Measurements from ENCODE around the gene ARHGAP15. TPM values are rescaled to one million over a fixed set of nuclear protein-coding genes. Genes with fewer than 3 reads are reported as not detected.

ARHGAP15 gene
- total and polyA plus RNA-seq, 2 experiments from 2014 or later, result 0.26 TPM; not detected in 1

DNA sequence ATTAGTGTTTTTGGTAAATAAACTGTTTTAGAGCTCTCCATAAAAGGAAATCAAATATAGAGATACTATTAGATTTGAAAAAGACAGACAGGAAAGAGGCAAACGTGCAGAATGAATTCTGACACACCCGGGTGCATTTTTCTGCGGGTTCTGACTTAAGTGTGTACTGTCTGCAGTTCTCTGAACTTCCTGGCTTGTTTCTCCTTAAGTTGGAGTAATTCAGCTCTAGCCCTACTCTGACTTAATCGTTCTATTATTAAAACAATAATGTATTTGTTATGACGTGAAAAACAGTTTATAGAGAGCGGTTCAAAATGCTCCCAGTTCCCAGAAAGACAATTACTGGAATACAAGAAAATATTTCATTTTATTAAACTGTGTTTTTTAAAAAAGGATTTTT is 305.9 kb downstream of the ARHGAP15 start:
- no peaks in the 10 kb centered on the region for H3K36me3 ChIP-seq (ENCODE audit: insufficient read depth)
- ATAC-seq, result no peak
- no peak for DNase-seq (ENCODE audit: low spot score)
- TF ChIP-seq, protein P1, sequence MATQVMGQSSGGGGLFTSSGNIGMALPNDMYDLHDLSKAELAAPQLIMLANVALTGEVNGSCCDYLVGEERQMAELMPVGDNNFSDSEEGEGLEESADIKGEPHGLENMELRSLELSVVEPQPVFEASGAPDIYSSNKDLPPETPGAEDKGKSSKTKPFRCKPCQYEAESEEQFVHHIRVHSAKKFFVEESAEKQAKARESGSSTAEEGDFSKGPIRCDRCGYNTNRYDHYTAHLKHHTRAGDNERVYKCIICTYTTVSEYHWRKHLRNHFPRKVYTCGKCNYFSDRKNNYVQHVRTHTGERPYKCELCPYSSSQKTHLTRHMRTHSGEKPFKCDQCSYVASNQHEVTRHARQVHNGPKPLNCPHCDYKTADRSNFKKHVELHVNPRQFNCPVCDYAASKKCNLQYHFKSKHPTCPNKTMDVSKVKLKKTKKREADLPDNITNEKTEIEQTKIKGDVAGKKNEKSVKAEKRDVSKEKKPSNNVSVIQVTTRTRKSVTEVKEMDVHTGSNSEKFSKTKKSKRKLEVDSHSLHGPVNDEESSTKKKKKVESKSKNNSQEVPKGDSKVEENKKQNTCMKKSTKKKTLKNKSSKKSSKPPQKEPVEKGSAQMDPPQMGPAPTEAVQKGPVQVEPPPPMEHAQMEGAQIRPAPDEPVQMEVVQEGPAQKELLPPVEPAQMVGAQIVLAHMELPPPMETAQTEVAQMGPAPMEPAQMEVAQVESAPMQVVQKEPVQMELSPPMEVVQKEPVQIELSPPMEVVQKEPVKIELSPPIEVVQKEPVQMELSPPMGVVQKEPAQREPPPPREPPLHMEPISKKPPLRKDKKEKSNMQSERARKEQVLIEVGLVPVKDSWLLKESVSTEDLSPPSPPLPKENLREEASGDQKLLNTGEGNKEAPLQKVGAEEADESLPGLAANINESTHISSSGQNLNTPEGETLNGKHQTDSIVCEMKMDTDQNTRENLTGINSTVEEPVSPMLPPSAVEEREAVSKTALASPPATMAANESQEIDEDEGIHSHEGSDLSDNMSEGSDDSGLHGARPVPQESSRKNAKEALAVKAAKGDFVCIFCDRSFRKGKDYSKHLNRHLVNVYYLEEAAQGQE (IDR thresholded peaks at IDR 0.05; ENCODE audit: unreplicated experiment), result no peak
- TF ChIP-seq JUNB (IDR thresholded peaks at IDR 0.05; ENCODE audit: unreplicated experiment), result no peak
- no peak for TF ChIP-seq EZH2 (IDR thresholded peaks at IDR 0.05; ENCODE audit: low read depth, unreplicated experiment)
- no peak for TF ChIP-seq ZNF114 (CRISPR knock-in tag; IDR thresholded peaks at IDR 0.05)
- no peak for TF ChIP-seq POLR2AphosphoS5 (IDR thresholded peaks at IDR 0.05; ENCODE audit: low read depth)
- TF ChIP-seq ZNF331 (CRISPR knock-in tag; IDR thresholded peaks at IDR 0.05; ENCODE audit: low read depth), result no peak
- TF ChIP-seq CREB1 (CRISPR knock-in tag; IDR thresholded peaks at IDR 0.05; ENCODE audit: low read depth), result no peak
- TF ChIP-seq NANOG (IDR thresholded peaks at IDR 0.05; ENCODE audit: borderline replicate concordance), result no peak
- TF ChIP-seq, protein P2, sequence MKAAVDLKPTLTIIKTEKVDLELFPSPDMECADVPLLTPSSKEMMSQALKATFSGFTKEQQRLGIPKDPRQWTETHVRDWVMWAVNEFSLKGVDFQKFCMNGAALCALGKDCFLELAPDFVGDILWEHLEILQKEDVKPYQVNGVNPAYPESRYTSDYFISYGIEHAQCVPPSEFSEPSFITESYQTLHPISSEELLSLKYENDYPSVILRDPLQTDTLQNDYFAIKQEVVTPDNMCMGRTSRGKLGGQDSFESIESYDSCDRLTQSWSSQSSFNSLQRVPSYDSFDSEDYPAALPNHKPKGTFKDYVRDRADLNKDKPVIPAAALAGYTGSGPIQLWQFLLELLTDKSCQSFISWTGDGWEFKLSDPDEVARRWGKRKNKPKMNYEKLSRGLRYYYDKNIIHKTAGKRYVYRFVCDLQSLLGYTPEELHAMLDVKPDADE (IDR thresholded peaks at IDR 0.05), result no peak
- TF ChIP-seq, protein P3, sequence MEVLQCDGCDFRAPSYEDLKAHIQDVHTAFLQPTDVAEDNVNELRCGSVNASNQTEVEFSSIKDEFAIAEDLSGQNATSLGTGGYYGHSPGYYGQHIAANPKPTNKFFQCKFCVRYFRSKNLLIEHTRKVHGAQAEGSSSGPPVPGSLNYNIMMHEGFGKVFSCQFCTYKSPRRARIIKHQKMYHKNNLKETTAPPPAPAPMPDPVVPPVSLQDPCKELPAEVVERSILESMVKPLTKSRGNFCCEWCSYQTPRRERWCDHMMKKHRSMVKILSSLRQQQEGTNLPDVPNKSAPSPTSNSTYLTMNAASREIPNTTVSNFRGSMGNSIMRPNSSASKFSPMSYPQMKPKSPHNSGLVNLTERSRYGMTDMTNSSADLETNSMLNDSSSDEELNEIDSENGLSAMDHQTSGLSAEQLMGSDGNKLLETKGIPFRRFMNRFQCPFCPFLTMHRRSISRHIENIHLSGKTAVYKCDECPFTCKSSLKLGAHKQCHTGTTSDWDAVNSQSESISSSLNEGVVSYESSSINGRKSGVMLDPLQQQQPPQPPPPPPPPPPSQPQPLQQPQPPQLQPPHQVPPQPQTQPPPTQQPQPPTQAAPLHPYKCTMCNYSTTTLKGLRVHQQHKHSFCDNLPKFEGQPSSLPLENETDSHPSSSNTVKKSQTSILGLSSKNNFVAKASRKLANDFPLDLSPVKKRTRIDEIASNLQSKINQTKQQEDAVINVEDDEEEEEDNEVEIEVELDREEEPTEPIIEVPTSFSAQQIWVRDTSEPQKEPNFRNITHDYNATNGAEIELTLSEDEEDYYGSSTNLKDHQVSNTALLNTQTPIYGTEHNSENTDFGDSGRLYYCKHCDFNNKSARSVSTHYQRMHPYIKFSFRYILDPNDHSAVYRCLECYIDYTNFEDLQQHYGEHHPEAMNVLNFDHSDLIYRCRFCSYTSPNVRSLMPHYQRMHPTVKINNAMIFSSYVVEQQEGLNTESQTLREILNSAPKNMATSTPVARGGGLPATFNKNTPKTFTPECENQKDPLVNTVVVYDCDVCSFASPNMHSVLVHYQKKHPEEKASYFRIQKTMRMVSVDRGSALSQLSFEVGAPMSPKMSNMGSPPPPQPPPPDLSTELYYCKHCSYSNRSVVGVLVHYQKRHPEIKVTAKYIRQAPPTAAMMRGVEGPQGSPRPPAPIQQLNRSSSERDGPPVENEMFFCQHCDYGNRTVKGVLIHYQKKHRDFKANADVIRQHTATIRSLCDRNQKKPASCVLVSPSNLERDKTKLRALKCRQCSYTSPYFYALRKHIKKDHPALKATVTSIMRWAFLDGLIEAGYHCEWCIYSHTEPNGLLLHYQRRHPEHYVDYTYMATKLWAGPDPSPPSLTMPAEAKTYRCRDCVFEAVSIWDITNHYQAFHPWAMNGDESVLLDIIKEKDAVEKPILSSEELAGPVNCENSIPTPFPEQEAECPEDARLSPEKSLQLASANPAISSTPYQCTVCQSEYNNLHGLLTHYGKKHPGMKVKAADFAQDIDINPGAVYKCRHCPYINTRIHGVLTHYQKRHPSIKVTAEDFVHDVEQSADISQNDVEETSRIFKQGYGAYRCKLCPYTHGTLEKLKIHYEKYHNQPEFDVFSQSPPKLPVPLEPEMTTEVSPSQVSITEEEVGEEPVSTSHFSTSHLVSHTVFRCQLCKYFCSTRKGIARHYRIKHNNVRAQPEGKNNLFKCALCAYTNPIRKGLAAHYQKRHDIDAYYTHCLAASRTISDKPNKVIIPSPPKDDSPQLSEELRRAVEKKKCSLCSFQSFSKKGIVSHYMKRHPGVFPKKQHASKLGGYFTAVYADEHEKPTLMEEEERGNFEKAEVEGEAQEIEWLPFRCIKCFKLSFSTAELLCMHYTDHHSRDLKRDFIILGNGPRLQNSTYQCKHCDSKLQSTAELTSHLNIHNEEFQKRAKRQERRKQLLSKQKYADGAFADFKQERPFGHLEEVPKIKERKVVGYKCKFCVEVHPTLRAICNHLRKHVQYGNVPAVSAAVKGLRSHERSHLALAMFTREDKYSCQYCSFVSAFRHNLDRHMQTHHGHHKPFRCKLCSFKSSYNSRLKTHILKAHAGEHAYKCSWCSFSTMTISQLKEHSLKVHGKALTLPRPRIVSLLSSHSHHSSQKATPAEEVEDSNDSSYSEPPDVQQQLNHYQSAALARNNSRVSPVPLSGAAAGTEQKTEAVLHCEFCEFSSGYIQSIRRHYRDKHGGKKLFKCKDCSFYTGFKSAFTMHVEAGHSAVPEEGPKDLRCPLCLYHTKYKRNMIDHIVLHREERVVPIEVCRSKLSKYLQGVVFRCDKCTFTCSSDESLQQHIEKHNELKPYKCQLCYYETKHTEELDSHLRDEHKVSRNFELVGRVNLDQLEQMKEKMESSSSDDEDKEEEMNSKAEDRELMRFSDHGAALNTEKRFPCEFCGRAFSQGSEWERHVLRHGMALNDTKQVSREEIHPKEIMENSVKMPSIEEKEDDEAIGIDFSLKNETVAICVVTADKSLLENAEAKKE (CRISPR knock-in tag; IDR thresholded peaks at IDR 0.05), result no peak
- no peak for TF ChIP-seq EZH2phosphoT487 (IDR thresholded peaks at IDR 0.05; ENCODE audit: unreplicated experiment)
- TF ChIP-seq, protein P4, sequence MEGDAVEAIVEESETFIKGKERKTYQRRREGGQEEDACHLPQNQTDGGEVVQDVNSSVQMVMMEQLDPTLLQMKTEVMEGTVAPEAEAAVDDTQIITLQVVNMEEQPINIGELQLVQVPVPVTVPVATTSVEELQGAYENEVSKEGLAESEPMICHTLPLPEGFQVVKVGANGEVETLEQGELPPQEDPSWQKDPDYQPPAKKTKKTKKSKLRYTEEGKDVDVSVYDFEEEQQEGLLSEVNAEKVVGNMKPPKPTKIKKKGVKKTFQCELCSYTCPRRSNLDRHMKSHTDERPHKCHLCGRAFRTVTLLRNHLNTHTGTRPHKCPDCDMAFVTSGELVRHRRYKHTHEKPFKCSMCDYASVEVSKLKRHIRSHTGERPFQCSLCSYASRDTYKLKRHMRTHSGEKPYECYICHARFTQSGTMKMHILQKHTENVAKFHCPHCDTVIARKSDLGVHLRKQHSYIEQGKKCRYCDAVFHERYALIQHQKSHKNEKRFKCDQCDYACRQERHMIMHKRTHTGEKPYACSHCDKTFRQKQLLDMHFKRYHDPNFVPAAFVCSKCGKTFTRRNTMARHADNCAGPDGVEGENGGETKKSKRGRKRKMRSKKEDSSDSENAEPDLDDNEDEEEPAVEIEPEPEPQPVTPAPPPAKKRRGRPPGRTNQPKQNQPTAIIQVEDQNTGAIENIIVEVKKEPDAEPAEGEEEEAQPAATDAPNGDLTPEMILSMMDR (conservative IDR thresholded peaks at IDR 0.05; ENCODE audit: low read depth in 2 of 2), result no peak
- H3K36me3 Mint-ChIP-seq (ENCODE audit: low read depth), result no peaks in the 10 kb centered on the region
- no peaks in the 10 kb centered on the region for H3F3A ChIP-seq (replicated peaks; ENCODE audit: low read depth)
- no peaks in the 10 kb centered on the region for H3K79me2 ChIP-seq (replicated peaks; ENCODE audit: insufficient read depth)
- H3K4me1 ChIP-seq (ENCODE audit: insufficient read depth), result no peaks in the 10 kb centered on the region
- no peaks in the 10 kb centered on the region for H3K9me3 Mint-ChIP-seq
- no peaks in the 10 kb centered on the region for H3K4me1 Mint-ChIP-seq
- no peak overlapping the region for H3K27ac ChIP-seq (ENCODE audit: low read depth)
- H3K4me3 ChIP-seq, result no peak overlapping the region
- no peak overlapping the region for H3K27ac Mint-ChIP-seq
- no peaks in the 10 kb centered on the region for H3K9me2 ChIP-seq (ENCODE audit: insufficient read depth)
- H3K27me3 ChIP-seq (ENCODE audit: insufficient read depth), result no peaks in the 10 kb centered on the region
- no peaks in the 10 kb centered on the region for H3K27me3 Mint-ChIP-seq (ENCODE audit: insufficient read depth, low read depth, poor library complexity)
- no peaks in the 10 kb centered on the region for H4K20me1 ChIP-seq (replicated peaks; ENCODE audit: insufficient read depth)
- no peak overlapping the region for H2AFZ ChIP-seq
- no peak overlapping the region for H3K4me3 Mint-ChIP-seq
- no peak overlapping the region for H3K4me2 ChIP-seq

Data from GM23338 (cell line).